ENCODE measurements around the gene STK38L.
A peak's percentile ranks its signal among the peaks of the same experiment; 100 is the strongest.

STK38L gene

GRCh38 chr12:27273114-27273513 lies 29.0 kb downstream of the STK38L start:
- no peak overlapping the region for H3K4me3 ChIP-seq (ENCODE audit: low read depth, low read length)
- TF ChIP-seq, protein P1, sequence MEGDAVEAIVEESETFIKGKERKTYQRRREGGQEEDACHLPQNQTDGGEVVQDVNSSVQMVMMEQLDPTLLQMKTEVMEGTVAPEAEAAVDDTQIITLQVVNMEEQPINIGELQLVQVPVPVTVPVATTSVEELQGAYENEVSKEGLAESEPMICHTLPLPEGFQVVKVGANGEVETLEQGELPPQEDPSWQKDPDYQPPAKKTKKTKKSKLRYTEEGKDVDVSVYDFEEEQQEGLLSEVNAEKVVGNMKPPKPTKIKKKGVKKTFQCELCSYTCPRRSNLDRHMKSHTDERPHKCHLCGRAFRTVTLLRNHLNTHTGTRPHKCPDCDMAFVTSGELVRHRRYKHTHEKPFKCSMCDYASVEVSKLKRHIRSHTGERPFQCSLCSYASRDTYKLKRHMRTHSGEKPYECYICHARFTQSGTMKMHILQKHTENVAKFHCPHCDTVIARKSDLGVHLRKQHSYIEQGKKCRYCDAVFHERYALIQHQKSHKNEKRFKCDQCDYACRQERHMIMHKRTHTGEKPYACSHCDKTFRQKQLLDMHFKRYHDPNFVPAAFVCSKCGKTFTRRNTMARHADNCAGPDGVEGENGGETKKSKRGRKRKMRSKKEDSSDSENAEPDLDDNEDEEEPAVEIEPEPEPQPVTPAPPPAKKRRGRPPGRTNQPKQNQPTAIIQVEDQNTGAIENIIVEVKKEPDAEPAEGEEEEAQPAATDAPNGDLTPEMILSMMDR (IDR thresholded peaks at IDR 0.05; ENCODE audit: low read depth, low read length, missing control alignments) = no peak
- in situ Hi-C loops (cut with HindIII; ENCODE audit: low sequenced_read_pairs) = no loop called here
- DNase-seq (ENCODE audit: low read depth) = no peak

- DNase-seq (ENCODE audit: low read depth) = no peak
- H3K4me3 ChIP-seq (ENCODE audit: low read depth, low read length) = no peak overlapping the region
- in situ Hi-C loops (cut with HindIII; ENCODE audit: low sequenced_read_pairs) = loop anchor here (25.0 kb wide), 1 partner anchor 237 kb away; no protein-coding TSS in a partner anchor
- TF ChIP-seq, protein P1 (IDR thresholded peaks at IDR 0.05; ENCODE audit: low read depth, low read length, missing control alignments) = no peak
Measured at GRCh38 chr12:27274706-27275105, 30.6 kb downstream of the STK38L start.

GRCh38 chr12:27276275-27276674 lies 32.2 kb downstream of the STK38L start:
- no peak for DNase-seq (ENCODE audit: low read depth)
- TF ChIP-seq, protein P1 (IDR thresholded peaks at IDR 0.05; ENCODE audit: low read depth, low read length, missing control alignments) = no peak
- no peak overlapping the region for H3K4me3 ChIP-seq (ENCODE audit: low read depth, low read length)
- in situ Hi-C loops (cut with HindIII; ENCODE audit: low sequenced_read_pairs) = loop anchor here (25.0 kb wide), 1 partner anchor 239 kb away; no protein-coding TSS in a partner anchor

GRCh38 chr12:27277846-27278260 lies 33.8 kb downstream of the STK38L start:
- no peak overlapping the region for H3K4me3 ChIP-seq (ENCODE audit: low read depth, low read length)
- in situ Hi-C loops (cut with HindIII; ENCODE audit: low sequenced_read_pairs) = loop anchor here (25.0 kb wide), 1 partner anchor 241 kb away; no protein-coding TSS in a partner anchor
- TF ChIP-seq, protein P1 (IDR thresholded peaks at IDR 0.05; ENCODE audit: low read depth, low read length, missing control alignments) = no peak
- peak; percentile 57 for DNase-seq (ENCODE audit: low read depth)

GRCh38 chr12:27279826-27280225 lies 35.7 kb downstream of the STK38L start:
- in situ Hi-C loops (cut with HindIII; ENCODE audit: low sequenced_read_pairs) = loop anchor here (25.0 kb wide), 1 partner anchor 243 kb away; no protein-coding TSS in a partner anchor
- DNase-seq (ENCODE audit: low read depth) = no peak
- no peak overlapping the region for H3K4me3 ChIP-seq (ENCODE audit: low read depth, low read length)
- TF ChIP-seq, protein P1 (IDR thresholded peaks at IDR 0.05; ENCODE audit: low read depth, low read length, missing control alignments) = no peak

DNA sequence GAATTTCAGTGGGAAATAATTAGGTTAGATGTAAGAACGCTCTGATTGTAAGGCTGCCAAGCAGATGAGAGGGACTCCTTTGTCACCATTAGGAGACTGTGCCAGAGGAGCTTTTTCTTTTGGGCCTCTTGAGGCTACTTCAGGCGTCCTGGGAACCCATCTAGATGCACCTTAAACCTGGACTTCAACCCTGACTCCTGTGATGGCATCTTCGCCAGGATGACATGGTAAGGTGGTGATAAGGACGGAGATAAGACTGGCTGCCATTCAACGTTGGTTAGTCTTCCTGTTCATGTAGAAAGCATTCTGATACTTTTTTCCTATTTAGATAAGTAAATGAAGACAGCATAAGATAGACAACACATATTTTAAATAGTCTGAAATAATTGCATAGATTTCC lies 36.3 kb downstream of the STK38L start:
- TF ChIP-seq, protein P1 (IDR thresholded peaks at IDR 0.05; ENCODE audit: low read depth, low read length, missing control alignments) = no peak
- H3K4me3 ChIP-seq (ENCODE audit: low read depth, low read length) = no peak overlapping the region
- in situ Hi-C loops (cut with HindIII; ENCODE audit: low sequenced_read_pairs) = loop anchor here (25.0 kb wide), 1 partner anchor 243 kb away; no protein-coding TSS in a partner anchor
- DNase-seq (ENCODE audit: low read depth) = no peak
